PC-3 (cell line): ENCODE measurements around the gene SCGB1A1. TPM values are rescaled to one million over a fixed set of nuclear protein-coding genes. Genes with fewer than 3 reads are reported as not detected.
A peak's percentile ranks its signal among the peaks of the same experiment; 100 is the strongest.

Source experiments
- ATAC-seq: fragments of 200-7000 bp; cut with Tn5 transposase; 2 replicates; pipeline ENCODE4 v1.9.1; 2020; ENCODE audit warnings: mild to moderate bottlenecking, moderate library complexity
- BruUV-seq: library from RNA; stranded (reverse); fragments of 400-500 nt; replicated peaks from 2 replicates; lab custom pipeline; 2021; lab: Mats Ljungman, UMichigan
- CTCF ChIA-PET: fragments of 300-600 bp; sonication (Branson Sonifier 250); formaldehyde crosslinking; loops from one replicate; lab custom pipeline; 2022; ENCODE audit warnings: antibody characterized with exemption; lab: Charles Lee
- POLR2A ChIA-PET: fragments of 300-600 bp; sonication (Branson Sonifier 250); formaldehyde crosslinking; loops from one replicate; lab custom pipeline; 2022; ENCODE audit warnings: antibody characterized with exemption; ENCODE audit not compliant: unreplicated experiment; lab: Charles Lee
- DNase-seq: peaks from one replicate; pipeline ENCODE4 v3.0.0-alpha.2; 2015
- H2AFZ ChIP-seq: fragments of 300-600 bp; sonication (generic); 2 replicates; pipeline ENCODE4 v1.6.0; 2016; ENCODE audit warnings: antibody characterized with exemption, low read length
- H3F3A ChIP-seq: fragments of 300-600 bp; sonication (generic); one replicate; pipeline ENCODE4 v1.6.0; 2017; ENCODE audit warnings: antibody characterized with exemption, low read length, control low read depth, mild to moderate bottlenecking; ENCODE audit not compliant: unreplicated experiment
- H3K27ac ChIP-seq: fragments of 300-600 bp; sonication (generic); 2 replicates; pipeline ENCODE4 v1.5.1; 2016; ENCODE audit warnings: mild to moderate bottlenecking, low read length
- H3K27me3 ChIP-seq: fragments of 300-600 bp; sonication (generic); 2 replicates; pipeline ENCODE4 v1.6.1; 2016; ENCODE audit warnings: low read length, mixed read lengths
- H3K36me3 ChIP-seq: fragments of 300-600 bp; sonication (generic); 2 replicates; pipeline ENCODE4 v1.6.1; 2016; ENCODE audit warnings: low read depth, mixed run types, low read length, mixed read lengths
- H3K4me1 ChIP-seq: fragments of 300-600 bp; sonication (generic); 2 replicates; pipeline ENCODE4 v1.5.1; 2016; ENCODE audit warnings: low read length; ENCODE audit not compliant: insufficient read depth
- H3K4me2 ChIP-seq: fragments of 300-600 bp; sonication (generic); 2 replicates; pipeline ENCODE4 v1.6.0; 2016; ENCODE audit warnings: low read length
- H3K4me3 ChIP-seq: fragments of 300-600 bp; sonication (generic); 2 replicates; pipeline ENCODE4 v1.5.1; 2016; ENCODE audit warnings: mild to moderate bottlenecking, low read length, mixed read lengths
- H3K79me2 ChIP-seq: fragments of 300-600 bp; sonication (generic); 2 replicates; pipeline ENCODE4 v1.6.1; 2017; ENCODE audit warnings: low read length, mixed read lengths
- H3K9ac ChIP-seq: fragments of 300-600 bp; sonication (generic); 2 replicates; pipeline ENCODE4 v1.6.0; 2016; ENCODE audit warnings: mild to moderate bottlenecking, low read length
- H3K9me2 ChIP-seq: fragments of 300-600 bp; sonication (generic); replicated peaks from 2 replicates; pipeline ENCODE4 v1.6.1; 2016; ENCODE audit warnings: mixed run types, low read length, mixed read lengths
- H3K9me3 ChIP-seq: fragments of 300-600 bp; sonication (generic); 2 replicates; pipeline ENCODE4 v1.6.1; 2016; ENCODE audit warnings: low read length, mixed read lengths
- H4K20me1 ChIP-seq: fragments of 300-600 bp; sonication (generic); 2 replicates; pipeline ENCODE4 v1.6.1; 2016; ENCODE audit warnings: low read length, mixed read lengths
- EZH2 ChIP-seq: fragments of 300-600 bp; sonication (generic); IDR thresholded peaks from one replicate; pipeline ENCODE4 v1.6.1; 2017; ENCODE audit warnings: antibody characterized with exemption, mild to moderate bottlenecking, low read length; ENCODE audit not compliant: unreplicated experiment
- EZH2phosphoT487 ChIP-seq: fragments of 300-600 bp; sonication (generic); IDR thresholded peaks from 2 replicates; pipeline ENCODE4 v1.6.1; 2018; ENCODE audit warnings: mild to moderate bottlenecking, antibody characterized with exemption, low read length, borderline replicate concordance
- intact Hi-C: fragments of 100-400 bp; cut with micrococcal nuclease; formaldehyde crosslinking; loops from 2 replicates; pipeline ENCODE4 v1.9.0; 2023
- total RNA-seq: library from RNA; depleted of rRNA; stranded (reverse); fragments of >200 nt; gene quantifications from 2 replicates; pipeline ENCODE4 v1.2.3, GENCODE V29; 2014
- TF ChIP-seq, protein P1 (sequence below): fragments of 300-600 bp; sonication (generic); conservative IDR thresholded peaks from 2 replicates; pipeline ENCODE4 v1.5.1; 2017; ENCODE audit warnings: antibody characterized with exemption, low read depth, mild to moderate bottlenecking, low read length

The SCGB1A1 gene
- total RNA-seq, 1 experiment from 2014 or later = not detected

DNA sequence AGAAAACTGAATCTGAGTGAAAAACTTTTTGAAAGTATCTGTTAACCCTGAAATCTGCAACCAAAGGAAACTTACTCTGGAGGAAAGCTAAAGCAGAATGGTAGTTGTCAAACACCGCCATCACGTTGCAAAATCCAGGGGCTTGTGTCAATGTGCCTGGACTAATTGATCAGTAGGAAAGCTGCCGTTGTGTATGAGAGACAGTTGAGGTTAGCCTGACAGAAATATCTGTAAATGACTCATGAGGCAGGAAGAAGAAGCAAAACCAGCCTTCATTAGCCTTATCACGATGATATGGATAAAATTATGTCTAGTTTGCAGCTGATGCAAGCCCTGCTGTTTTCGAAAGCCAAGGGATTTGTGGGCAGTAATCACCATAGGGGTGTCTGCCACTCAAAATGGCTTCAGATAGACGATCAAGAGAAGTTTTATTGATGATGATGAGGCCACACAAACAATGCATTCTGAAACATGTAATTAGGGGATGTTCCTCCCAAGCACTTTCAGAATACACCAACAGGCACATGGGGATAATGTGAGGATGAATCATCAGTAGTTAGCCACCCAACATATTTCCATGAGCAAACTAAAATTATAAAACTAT lies 8.9 kb downstream of the SCGB1A1 start:
- H3K9me3 ChIP-seq = no peaks in the 10 kb centered on the region
- peak overlapping the region; percentile 57 for H2AFZ ChIP-seq
- H3K79me2 ChIP-seq = no peaks in the 10 kb centered on the region
- peak overlapping the region; percentile 35 for H3K27ac ChIP-seq
- BruUV-seq = no TSS peak
- CTCF ChIA-PET = interaction anchor here (1.4 kb wide), 2 partner anchors 116 to 132 kb away, joined by 3 to 7 read pairs; no protein-coding TSS in a partner anchor
- H3F3A ChIP-seq = no peaks in the 10 kb centered on the region
- intact Hi-C loops = loop anchor here (2.0 kb wide), 1 partner anchor 17 kb away; no protein-coding TSS in a partner anchor
- DNase-seq (peak; percentile 35), ATAC-seq (no peak)
- no peaks in the 10 kb centered on the region for H3K36me3 ChIP-seq
- H3K4me2 ChIP-seq = peak overlapping the region; percentile 27
- no peaks in the 10 kb centered on the region for H3K27me3 ChIP-seq
- no peaks in the 10 kb centered on the region for H3K9me2 ChIP-seq
- H3K9ac ChIP-seq = no peak overlapping the region
- H3K4me3 ChIP-seq = no peak overlapping the region
- TF ChIP-seq EZH2phosphoT487 (no peak), EZH2 (no peak)
- TF ChIP-seq, protein P1, sequence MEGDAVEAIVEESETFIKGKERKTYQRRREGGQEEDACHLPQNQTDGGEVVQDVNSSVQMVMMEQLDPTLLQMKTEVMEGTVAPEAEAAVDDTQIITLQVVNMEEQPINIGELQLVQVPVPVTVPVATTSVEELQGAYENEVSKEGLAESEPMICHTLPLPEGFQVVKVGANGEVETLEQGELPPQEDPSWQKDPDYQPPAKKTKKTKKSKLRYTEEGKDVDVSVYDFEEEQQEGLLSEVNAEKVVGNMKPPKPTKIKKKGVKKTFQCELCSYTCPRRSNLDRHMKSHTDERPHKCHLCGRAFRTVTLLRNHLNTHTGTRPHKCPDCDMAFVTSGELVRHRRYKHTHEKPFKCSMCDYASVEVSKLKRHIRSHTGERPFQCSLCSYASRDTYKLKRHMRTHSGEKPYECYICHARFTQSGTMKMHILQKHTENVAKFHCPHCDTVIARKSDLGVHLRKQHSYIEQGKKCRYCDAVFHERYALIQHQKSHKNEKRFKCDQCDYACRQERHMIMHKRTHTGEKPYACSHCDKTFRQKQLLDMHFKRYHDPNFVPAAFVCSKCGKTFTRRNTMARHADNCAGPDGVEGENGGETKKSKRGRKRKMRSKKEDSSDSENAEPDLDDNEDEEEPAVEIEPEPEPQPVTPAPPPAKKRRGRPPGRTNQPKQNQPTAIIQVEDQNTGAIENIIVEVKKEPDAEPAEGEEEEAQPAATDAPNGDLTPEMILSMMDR = no peak
- POLR2A ChIA-PET = no interaction called here
- no peaks in the 10 kb centered on the region for H4K20me1 ChIP-seq
- peaks cover 41% of the 10 kb centered on the region for H3K4me1 ChIP-seq

DNA sequence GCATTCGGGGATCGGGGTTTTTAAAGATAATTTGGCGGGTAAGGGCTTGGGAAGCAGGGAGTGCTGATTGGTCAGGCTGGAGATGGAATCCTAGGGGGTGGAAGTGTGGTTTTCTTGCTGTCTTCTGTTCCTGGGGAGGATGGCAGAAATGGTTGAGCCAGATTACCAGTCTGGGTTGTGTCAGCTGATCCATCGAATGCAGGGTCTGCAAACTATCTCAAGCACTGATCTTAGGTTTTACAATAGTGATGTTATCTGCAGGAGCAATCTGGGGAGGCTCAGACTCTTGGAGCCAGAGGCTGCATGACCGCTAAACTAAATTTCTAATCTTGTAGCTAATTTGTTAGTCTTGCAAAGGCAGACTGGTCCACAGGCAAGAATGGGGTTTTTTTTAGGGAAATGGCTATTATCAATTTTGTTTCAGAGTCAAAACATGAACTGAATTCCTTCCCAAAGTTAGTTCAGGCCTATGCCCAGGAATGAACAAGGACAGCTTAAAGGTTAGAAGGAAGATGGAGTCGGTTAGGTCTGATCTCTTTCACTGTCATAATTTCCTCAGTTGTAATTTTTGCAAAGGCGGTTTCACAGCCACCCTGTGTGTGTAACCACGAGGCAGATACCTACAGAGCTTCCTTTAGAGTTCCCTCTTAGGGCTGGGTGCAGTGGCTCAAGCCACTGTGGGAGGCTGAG lies 10.2 kb downstream of the SCGB1A1 start:
- DNase-seq (no peak), ATAC-seq (no peak)
- no peaks in the 10 kb centered on the region for H3F3A ChIP-seq
- no peak overlapping the region for H3K4me3 ChIP-seq
- H2AFZ ChIP-seq = no peak overlapping the region
- no peaks in the 10 kb centered on the region for H3K79me2 ChIP-seq
- ChIA-PET CTCF (interaction anchor here (0.6 kb wide), 1 partner anchor 10 kb away, joined by 19 read pairs; no protein-coding TSS in a partner anchor), POLR2A (interaction anchor here (0.5 kb wide), 1 partner anchor 25 kb away, joined by 13 read pairs; no protein-coding TSS in a partner anchor)
- H3K27me3 ChIP-seq = no peaks in the 10 kb centered on the region
- no peaks in the 10 kb centered on the region for H3K36me3 ChIP-seq
- TF ChIP-seq, protein P1 = no peak
- TF ChIP-seq EZH2 (no peak), EZH2phosphoT487 (no peak)
- H3K9ac ChIP-seq = no peak overlapping the region
- no peak overlapping the region for H3K4me2 ChIP-seq
- no TSS peak for BruUV-seq
- H3K27ac ChIP-seq = no peak overlapping the region
- no peaks in the 10 kb centered on the region for H4K20me1 ChIP-seq
- no peaks in the 10 kb centered on the region for H3K9me2 ChIP-seq
- no peaks in the 10 kb centered on the region for H3K9me3 ChIP-seq
- intact Hi-C loops = no loop called here
- peaks cover 41% of the 10 kb centered on the region for H3K4me1 ChIP-seq

DNA sequence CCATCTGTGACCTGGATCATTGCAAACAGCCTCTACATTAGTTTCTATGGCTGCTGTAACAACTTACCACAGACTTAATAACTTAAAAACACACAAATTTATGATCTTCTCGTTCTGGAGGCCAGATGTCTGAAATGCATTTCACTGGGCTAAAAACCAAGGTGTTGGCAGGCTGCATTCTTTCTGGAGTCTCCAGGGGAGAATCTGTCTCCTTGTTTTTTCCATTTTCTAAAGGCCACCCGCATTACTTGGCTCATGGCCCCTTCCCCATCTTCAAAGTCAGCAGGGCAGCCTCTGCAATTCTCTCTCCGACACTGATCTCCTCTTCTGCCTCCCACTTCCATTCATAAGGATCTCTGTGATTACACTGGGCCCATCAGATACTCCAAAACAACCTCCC lies 11.6 kb downstream of the SCGB1A1 start:
- no peaks in the 10 kb centered on the region for H3K9me2 ChIP-seq
- no peaks in the 10 kb centered on the region for H3K36me3 ChIP-seq
- H2AFZ ChIP-seq = no peak overlapping the region
- peaks cover 39% of the 10 kb centered on the region for H3K4me1 ChIP-seq
- no peak overlapping the region for H3K4me2 ChIP-seq
- BruUV-seq = no TSS peak
- ChIA-PET POLR2A (no interaction called here), CTCF (no interaction called here)
- intact Hi-C loops = no loop called here
- H3K27ac ChIP-seq = no peak overlapping the region
- no peak overlapping the region for H3K9ac ChIP-seq
- no peak for TF ChIP-seq EZH2
- no peak for TF ChIP-seq EZH2phosphoT487
- TF ChIP-seq, protein P1 = no peak
- no peaks in the 10 kb centered on the region for H3K79me2 ChIP-seq
- ATAC-seq (no peak), DNase-seq (no peak)
- no peak overlapping the region for H3K4me3 ChIP-seq
- H3K9me3 ChIP-seq = no peaks in the 10 kb centered on the region
- no peaks in the 10 kb centered on the region for H3K27me3 ChIP-seq
- H3F3A ChIP-seq = no peaks in the 10 kb centered on the region
- H4K20me1 ChIP-seq = no peaks in the 10 kb centered on the region
